Type B pancreatic cell (in vitro differentiated cells): Measurements from ENCODE around the gene PDZD7. TPM values are rescaled to one million over a fixed set of nuclear protein-coding genes. Genes with fewer than 3 reads are reported as not detected.

ENCODE experiments used
- DNase-seq: peaks from one replicate; pipeline ENCODE4 v3.0.0; 2021; ENCODE audit warnings: mixed read lengths; ENCODE audit not compliant: unreplicated experiment; ENCODE audit errors: extremely low spot score
- H3K27ac Mint-ChIP-seq: 2 replicates; pipeline ENCODE4 v1.8.0; 2021; ENCODE audit warnings: mild to moderate bottlenecking, mixed read lengths
- H3K27me3 Mint-ChIP-seq: 2 replicates; pipeline ENCODE4 v1.8.0; 2021; ENCODE audit warnings: mixed read lengths
- H3K36me3 Mint-ChIP-seq: 2 replicates; pipeline ENCODE4 v1.8.0; 2021; ENCODE audit warnings: mixed read lengths
- H3K4me1 Mint-ChIP-seq: one replicate; pipeline ENCODE4 v1.8.0; 2021; ENCODE audit warnings: mixed read lengths; ENCODE audit not compliant: unreplicated experiment
- H3K4me3 Mint-ChIP-seq: 2 replicates; pipeline ENCODE4 v1.8.0; 2021; ENCODE audit warnings: mild to moderate bottlenecking, mixed read lengths
- H3K9me3 Mint-ChIP-seq: 2 replicates; pipeline ENCODE4 v1.8.0; 2021; ENCODE audit warnings: mixed read lengths
- total RNA-seq: library from RNA; stranded (reverse); gene quantifications from 2 replicates; pipeline ENCODE4 v1.2.1, GENCODE V29; 2021; ENCODE audit warnings: low replicate concordance
- TF ChIP-seq, protein P1 (sequence below): fragments of 200-600 bp; sonication (generic); conservative IDR thresholded peaks from 2 replicates; pipeline ENCODE4 v1.5.0; 2021; ENCODE audit warnings: antibody characterized with exemption, mild to moderate bottlenecking

The PDZD7 gene
- total RNA-seq, 1 donor from 2014 or later, result 2.0 TPM

DNA sequence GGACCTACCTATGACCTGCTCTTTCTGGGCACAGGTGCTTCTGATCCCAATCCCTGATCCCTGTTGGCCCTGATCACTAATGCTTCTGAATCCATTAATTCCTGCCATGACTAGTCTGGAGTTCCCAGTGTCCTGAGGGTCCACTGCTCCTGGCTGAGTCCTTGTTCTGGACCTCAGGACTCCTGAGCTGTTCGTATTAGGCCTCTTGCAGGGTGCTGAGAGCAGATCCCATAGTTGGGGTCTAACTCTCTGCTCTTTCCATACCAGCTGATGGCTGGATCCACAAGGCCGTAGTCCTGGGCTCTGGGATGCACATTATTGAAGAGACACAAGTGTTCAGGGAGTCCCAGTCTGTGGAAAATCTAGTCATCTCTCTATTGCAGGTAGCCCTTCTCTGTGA is 50.6 kb downstream of the PDZD7 start:
- peaks cover 8% of the 10 kb centered on the region for H3K4me1 Mint-ChIP-seq
- H3K9me3 Mint-ChIP-seq, result no peaks in the 10 kb centered on the region
- H3K27me3 Mint-ChIP-seq, result no peaks in the 10 kb centered on the region
- H3K36me3 Mint-ChIP-seq, result peaks cover 4% of the 10 kb centered on the region
- DNase-seq, result no peak
- H3K4me3 Mint-ChIP-seq, result no peak overlapping the region
- TF ChIP-seq, protein P1, sequence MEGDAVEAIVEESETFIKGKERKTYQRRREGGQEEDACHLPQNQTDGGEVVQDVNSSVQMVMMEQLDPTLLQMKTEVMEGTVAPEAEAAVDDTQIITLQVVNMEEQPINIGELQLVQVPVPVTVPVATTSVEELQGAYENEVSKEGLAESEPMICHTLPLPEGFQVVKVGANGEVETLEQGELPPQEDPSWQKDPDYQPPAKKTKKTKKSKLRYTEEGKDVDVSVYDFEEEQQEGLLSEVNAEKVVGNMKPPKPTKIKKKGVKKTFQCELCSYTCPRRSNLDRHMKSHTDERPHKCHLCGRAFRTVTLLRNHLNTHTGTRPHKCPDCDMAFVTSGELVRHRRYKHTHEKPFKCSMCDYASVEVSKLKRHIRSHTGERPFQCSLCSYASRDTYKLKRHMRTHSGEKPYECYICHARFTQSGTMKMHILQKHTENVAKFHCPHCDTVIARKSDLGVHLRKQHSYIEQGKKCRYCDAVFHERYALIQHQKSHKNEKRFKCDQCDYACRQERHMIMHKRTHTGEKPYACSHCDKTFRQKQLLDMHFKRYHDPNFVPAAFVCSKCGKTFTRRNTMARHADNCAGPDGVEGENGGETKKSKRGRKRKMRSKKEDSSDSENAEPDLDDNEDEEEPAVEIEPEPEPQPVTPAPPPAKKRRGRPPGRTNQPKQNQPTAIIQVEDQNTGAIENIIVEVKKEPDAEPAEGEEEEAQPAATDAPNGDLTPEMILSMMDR, result no peak
- H3K27ac Mint-ChIP-seq, result no peak overlapping the region

DNA sequence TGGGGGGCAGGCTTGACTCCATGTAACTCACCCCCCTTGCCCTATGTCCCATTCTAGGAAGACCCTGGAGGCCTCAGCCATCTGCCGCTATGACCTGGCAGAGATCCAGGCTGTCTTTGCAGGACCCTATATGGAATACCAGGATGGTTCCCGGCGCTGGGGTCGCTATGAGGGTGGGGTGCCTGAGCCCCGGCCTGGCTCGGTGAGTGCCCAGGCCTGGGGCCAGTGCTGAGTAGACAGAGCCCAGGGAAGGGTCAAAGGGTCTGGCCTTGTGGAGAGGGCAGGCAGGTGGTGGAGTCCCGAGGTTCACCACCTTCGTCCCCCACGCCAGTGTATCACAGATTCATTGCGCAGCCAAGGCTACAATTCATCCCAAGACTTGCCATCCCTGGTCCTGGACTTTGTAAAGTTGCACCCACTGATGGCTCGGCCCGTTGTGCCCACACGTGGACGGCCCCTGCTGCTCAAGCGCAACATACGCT is 51.1 kb downstream of the PDZD7 start:
- peak; percentile 64 for DNase-seq
- H3K27me3 Mint-ChIP-seq, result no peaks in the 10 kb centered on the region
- H3K36me3 Mint-ChIP-seq, result peaks cover 4% of the 10 kb centered on the region
- no peak overlapping the region for H3K4me3 Mint-ChIP-seq
- TF ChIP-seq, protein P1, result no peak
- no peaks in the 10 kb centered on the region for H3K9me3 Mint-ChIP-seq
- H3K4me1 Mint-ChIP-seq, result peaks cover 7% of the 10 kb centered on the region
- H3K27ac Mint-ChIP-seq, result no peak overlapping the region

DNA sequence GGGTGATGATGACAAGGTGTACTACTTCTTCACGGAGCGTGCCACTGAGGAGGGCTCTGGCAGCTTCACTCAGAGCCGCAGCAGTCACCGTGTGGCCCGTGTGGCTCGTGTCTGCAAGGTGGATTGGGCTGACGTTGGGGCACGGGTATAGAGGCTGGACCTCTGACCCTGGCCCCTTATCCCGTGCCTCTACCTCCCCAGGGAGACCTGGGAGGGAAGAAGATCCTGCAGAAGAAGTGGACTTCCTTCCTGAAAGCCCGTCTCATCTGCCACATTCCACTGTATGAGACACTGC is 52.1 kb downstream of the PDZD7 start:
- DNase-seq, result peak; percentile 60
- TF ChIP-seq, protein P1, result no peak
- no peaks in the 10 kb centered on the region for H3K27me3 Mint-ChIP-seq
- no peak overlapping the region for H3K27ac Mint-ChIP-seq
- H3K4me3 Mint-ChIP-seq, result no peak overlapping the region
- H3K9me3 Mint-ChIP-seq, result no peaks in the 10 kb centered on the region
- peaks cover 4% of the 10 kb centered on the region for H3K36me3 Mint-ChIP-seq
- peaks cover 7% of the 10 kb centered on the region for H3K4me1 Mint-ChIP-seq

DNA sequence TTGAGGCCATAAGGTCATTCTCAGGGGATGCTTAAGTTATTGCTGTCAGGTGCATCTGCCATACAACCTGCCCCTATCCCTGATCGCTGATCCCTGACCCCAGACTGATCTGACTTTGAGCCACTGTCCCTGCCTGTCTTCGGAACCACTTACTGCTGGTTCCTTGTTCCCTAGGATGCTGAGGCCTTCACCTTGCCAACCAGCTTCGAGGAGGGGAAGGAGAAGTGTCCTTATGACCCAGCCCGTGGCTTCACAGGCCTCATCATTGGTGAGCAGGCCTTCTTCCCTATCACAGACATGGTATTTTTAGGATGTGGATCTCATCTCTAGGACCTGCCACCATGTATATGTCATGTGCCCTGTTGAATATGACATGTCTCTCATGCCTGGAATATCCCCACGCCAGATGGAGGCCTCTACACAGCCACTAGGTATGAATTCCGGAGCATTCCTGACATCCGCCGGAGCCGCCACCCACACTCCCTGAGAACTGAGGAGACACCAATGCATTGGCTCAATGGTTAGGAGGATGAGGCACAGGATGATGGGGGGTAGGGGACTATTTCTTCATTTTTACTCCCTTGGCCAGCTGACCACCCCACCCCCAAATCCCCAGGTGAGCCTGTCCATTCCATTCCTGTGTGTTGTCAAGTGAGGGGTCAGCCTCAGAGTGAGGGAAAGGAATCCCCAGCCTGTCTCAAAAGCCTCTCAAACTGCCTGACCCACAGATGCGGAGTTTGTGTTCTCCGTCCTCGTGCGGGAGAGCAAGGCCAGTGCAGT is 52.6 kb downstream of the PDZD7 start:
- Mint-ChIP-seq H3K27me3 (no peaks in the 10 kb centered on the region), H3K27ac (no peak overlapping the region), H3K36me3 (peaks cover 6% of the 10 kb centered on the region), H3K9me3 (no peaks in the 10 kb centered on the region), H3K4me3 (no peak overlapping the region), H3K4me1 (peaks cover 10% of the 10 kb centered on the region)
- TF ChIP-seq, protein P1, result no peak
- peak; percentile 51 for DNase-seq

DNA sequence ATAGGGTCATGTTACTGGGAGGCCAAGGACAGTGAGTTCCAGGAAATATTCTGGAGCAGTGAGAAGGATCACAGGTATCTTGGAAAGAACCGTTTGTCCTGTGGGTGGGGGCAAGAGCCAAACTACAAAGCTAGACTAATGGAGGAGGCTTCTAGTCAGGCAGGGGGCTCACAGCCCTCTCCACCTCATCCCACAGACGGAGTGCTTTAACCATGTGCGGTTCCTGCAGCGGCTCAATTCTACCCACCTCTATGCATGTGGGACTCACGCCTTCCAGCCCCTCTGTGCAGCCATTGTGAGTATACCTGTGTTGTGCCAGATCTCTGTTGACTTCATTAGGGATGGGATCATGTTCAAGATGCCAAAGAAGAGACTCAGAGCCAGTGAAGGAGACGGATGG is 53.5 kb downstream of the PDZD7 start:
- Mint-ChIP-seq H3K4me1 (peaks cover 16% of the 10 kb centered on the region), H3K4me3 (no peak overlapping the region), H3K36me3 (peaks cover 6% of the 10 kb centered on the region), H3K27me3 (no peaks in the 10 kb centered on the region), H3K27ac (no peak overlapping the region), H3K9me3 (no peaks in the 10 kb centered on the region)
- DNase-seq, result peak; percentile 44
- TF ChIP-seq, protein P1, result no peak
